Endothelial cell of umbilical vein (primary cell): ENCODE measurements around the gene RBP4. TPM values are rescaled to one million over a fixed set of nuclear protein-coding genes. Genes with fewer than 3 reads are reported as not detected.

ENCODE experiments used
- Bru-seq: library from RNA; stranded (reverse); fragments of 400-500 nt; gene quantifications from one replicate; lab custom pipeline; 2021; lab: Mats Ljungman, UMichigan
- BruChase-seq, 2 experiments: library from RNA; stranded (reverse); fragments of 400-500 nt; gene quantifications; one replicate each; lab custom pipeline; 2021; lab: Mats Ljungman, UMichigan
- BruUV-seq: library from RNA; stranded (reverse); fragments of 400-500 nt; replicated peaks from 2 replicates; lab custom pipeline; 2021; lab: Mats Ljungman, UMichigan
- CTCF ChIA-PET: fragments of 300-600, 350-600 bp; sonication (Branson Sonifier 250); formaldehyde crosslinking; loops from one replicate; lab custom pipeline; 2021; ENCODE audit warnings: antibody characterized with exemption, inconsistent platforms; lab: Charles Lee
- POLR2A ChIA-PET: fragments of 300-600, 350-600 bp; sonication (Branson Sonifier 250); formaldehyde crosslinking; loops from one replicate; lab custom pipeline; 2021; ENCODE audit warnings: antibody characterized with exemption, inconsistent platforms; lab: Charles Lee
- DNase-seq: peaks from one replicate; pipeline ENCODE4 v3.0.0-alpha.2; 2011; ENCODE audit warnings: low read depth, low spot score
- FAIRE-seq: peaks from 2 replicates; lab custom pipeline; 2011; peaks lifted over from hg19 to GRCh38; lab: Jason Lieb, UNC
- H2AFZ ChIP-seq: 2 replicates; pipeline ENCODE4 v1.6.0; 2012; ENCODE audit warnings: low read depth, low read length, control low read depth, inconsistent platforms
- H3K27ac ChIP-seq: 2 replicates; pipeline ENCODE4 v1.5.1; 2011; ENCODE audit warnings: low read depth, mild to moderate bottlenecking, control low read depth, low read length, moderate library complexity; ENCODE audit not compliant: insufficient read depth
- H3K27me3 ChIP-seq, 2 experiments: 2 replicates each; pipeline versions ENCODE4 v1.6.0 to v1.6.1; 2011; ENCODE audit warnings: low read length in 2 of 2, mixed read lengths in 1 of 2; ENCODE audit not compliant: control insufficient read depth in 2 of 2, insufficient read depth in 2 of 2
- H3K36me3 ChIP-seq, 2 experiments: 2 replicates in 1 of 2; 3 replicates in 1 of 2; pipeline ENCODE4 v1.5.1; 2011; ENCODE audit warnings: low read length in 2 of 2, mild to moderate bottlenecking in 1 of 2, moderate library complexity in 1 of 2; ENCODE audit not compliant: control insufficient read depth in 2 of 2, insufficient read depth in 2 of 2; ENCODE audit errors: extremely low read depth in 1 of 2
- H3K4me1 ChIP-seq: 3 replicates; pipeline ENCODE4 v1.5.1; 2011; ENCODE audit warnings: mild to moderate bottlenecking, low read length; ENCODE audit not compliant: control insufficient read depth, insufficient read depth; ENCODE audit errors: extremely low read depth
- H3K4me2 ChIP-seq: 2 replicates; pipeline ENCODE4 v1.6.1; 2011; ENCODE audit warnings: low read length, control low read depth, mixed read lengths; ENCODE audit not compliant: insufficient read depth
- H3K4me3 ChIP-seq, 3 experiments: fragments of 200-600 bp in 1 of 3; sonication (generic), shearing (Covaris generic) in 1 of 3; replicated peaks in 1 of 3; 2 replicates each; pipeline ENCODE4 v1.5.1; 2011 to 2016; ENCODE audit warnings: control low read depth in 3 of 3, low read length in 3 of 3, mild to moderate bottlenecking in 2 of 3, inconsistent platforms in 1 of 3, low read depth in 1 of 3, moderate library complexity in 1 of 3; ENCODE audit not compliant: insufficient read depth in 1 of 3
- H3K79me2 ChIP-seq: 2 replicates; pipeline ENCODE4 v1.6.0; 2012; ENCODE audit warnings: low read length, inconsistent platforms; ENCODE audit not compliant: control insufficient read depth, insufficient read depth
- H3K9ac ChIP-seq: replicated peaks from 2 replicates; pipeline ENCODE3; 2011; ENCODE audit warnings: low read length, control low read depth; ENCODE audit not compliant: insufficient read depth; ENCODE audit errors: extremely low read depth
- H3K9me1 ChIP-seq: replicated peaks from 3 replicates; pipeline ENCODE4 v1.6.0; 2011; ENCODE audit warnings: mild to moderate bottlenecking, low read length; ENCODE audit not compliant: control insufficient read depth, insufficient read depth; ENCODE audit errors: extremely low read depth
- H3K9me3 ChIP-seq: replicated peaks from 2 replicates; pipeline ENCODE4 v1.5.1; 2012; ENCODE audit warnings: low read length, inconsistent platforms; ENCODE audit not compliant: control insufficient read depth, insufficient read depth
- H4K20me1 ChIP-seq: replicated peaks from 2 replicates; pipeline ENCODE3; 2011; ENCODE audit warnings: mild to moderate bottlenecking, low read length; ENCODE audit not compliant: control insufficient read depth, insufficient read depth; ENCODE audit errors: extremely low read depth
- EZH2 ChIP-seq: IDR thresholded peaks from 2 replicates; pipeline ENCODE4 v1.6.1; 2012; ENCODE audit warnings: borderline replicate concordance, low read depth, mild to moderate bottlenecking, moderate library complexity, low read length, inconsistent platforms; ENCODE audit not compliant: severe bottlenecking
- FOS ChIP-seq: IDR thresholded peaks from 2 replicates; pipeline ENCODE4 v1.6.1; 2011; ENCODE audit warnings: mild to moderate bottlenecking, low read length, moderate library complexity, borderline replicate concordance; ENCODE audit not compliant: insufficient read depth
- GATA2 ChIP-seq: IDR thresholded peaks from 2 replicates; pipeline ENCODE4 v1.7.0; 2011; ENCODE audit warnings: low read depth, mild to moderate bottlenecking, moderate library complexity, mixed read lengths, low read length; ENCODE audit not compliant: insufficient read length, insufficient read depth
- JUN ChIP-seq: IDR thresholded peaks from 2 replicates; pipeline ENCODE4 v1.6.1; 2011; ENCODE audit warnings: borderline replicate concordance, low read depth; ENCODE audit not compliant: insufficient read length, insufficient read depth
- MAX ChIP-seq: IDR thresholded peaks from 2 replicates; pipeline ENCODE4 v1.6.1; 2011; ENCODE audit not compliant: insufficient read depth, insufficient read length
- MYC ChIP-seq: IDR thresholded peaks from one replicate; pipeline ENCODE4 v1.6.1; 2011; ENCODE audit warnings: mild to moderate bottlenecking, low read depth, low read length
- POLR2A ChIP-seq: IDR thresholded peaks from 2 replicates; pipeline ENCODE4 v1.6.1; 2012; ENCODE audit warnings: low read depth, mild to moderate bottlenecking, control low read depth, low read length
- dilution Hi-C: fragments of 300-500 bp; cut with MboI; formaldehyde crosslinking; loops from one replicate; pipeline ENCODE4 v1.15.0; 2019; ENCODE audit warnings: low sequenced_read_pairs; ENCODE audit not compliant: extremely low pct_ligation_motif_present
- intact Hi-C: fragments of 100-400 bp; cut with micrococcal nuclease; formaldehyde crosslinking; loops from one replicate; pipeline ENCODE4 v1.10.0; 2022
- long read RNA-seq: library from polyadenylated mRNA; stranded (forward); transcript quantifications from one replicate; pipeline ENCODE4 v2.0.0, GENCODE V29; 2021
- polyA minus RNA-seq, 3 experiments: library from RNA; depleted of rRNA, polyadenylated mRNA; stranded (reverse); fragments of >200 nt; gene quantifications; 1 replicate in 1 of 3; 2 replicates in 2 of 3; pipeline ENCODE4 v1.2.3, GENCODE V29; 2011
- polyA plus RNA-seq, 4 experiments: library from polyadenylated mRNA; depleted of rRNA in 3 of 4; stranded (reverse) in 3 of 4; unstranded in 1 of 4; fragments of >200 nt; gene quantifications; 2 replicates each; pipeline versions ENCODE4 v1.2.1 to v1.2.3, GENCODE V29; 2011 to 2012; ENCODE audit warnings: missing spikeins in 1 of 4
- total RNA-seq: library from RNA; stranded (reverse); gene quantifications from 2 replicates; pipeline ENCODE4 v1.2.3, GENCODE V29; 2021
- TF ChIP-seq, protein P1 (sequence below), 2 donors: IDR thresholded peaks; 1 replicate in 1 of 2; 2 replicates in 1 of 2; pipeline ENCODE4 v1.5.1; 2011; ENCODE audit warnings: low read length in 2 of 2, mild to moderate bottlenecking in 2 of 2, moderate library complexity in 2 of 2, control low read depth in 1 of 2, inconsistent platforms in 1 of 2, low read depth in 1 of 2; ENCODE audit not compliant: insufficient read depth in 1 of 2; ENCODE audit errors: extremely low read depth in 1 of 2

Gene RBP4
- not detected in 2 replicates for total RNA-seq
- polyA plus RNA-seq, result not detected in 2 replicates
- polyA plus RNA-seq (2011; cell fraction: cytosol; rRNA removed), result not detected in 2 replicates
- polyA plus RNA-seq (2011; cell fraction: nucleus; rRNA removed), result not detected in 2 replicates
- 3.5 and 5.9 TPM in 2 replicates for polyA plus RNA-seq (2012)
- polyA minus RNA-seq, result not detected in 2 replicates
- polyA minus RNA-seq (2011; cell fraction: cytosol; rRNA and poly(A)+ RNA removed), result not detected
- not detected in 2 replicates for polyA minus RNA-seq (2011; cell fraction: nucleus; rRNA and poly(A)+ RNA removed)
- Bru-seq, nascent RNA, result not detected
- BruChase-seq, experiment 1, labeled RNA remaining after a 6-hour chase, result not detected
- BruChase-seq, experiment 2, labeled RNA remaining after a 2-hour chase, result not detected
- long read RNA-seq, result 0 reads

GRCh38 chr10:93601146-93601773 lies at the start of gene RBP4:
Gene RBP4 (minus strand): TSS chr10:93601235. CDS start chr10:93601028, 207 bp downstream.
- no peaks in the 10 kb centered on the region for H3K9me3 ChIP-seq
- FAIRE-seq, result no peak
- H2AFZ ChIP-seq, result peak within 1 kb of the TSS; percentile 33
- no peaks in the 10 kb centered on the region for H3K79me2 ChIP-seq
- TF ChIP-seq, protein P1, sequence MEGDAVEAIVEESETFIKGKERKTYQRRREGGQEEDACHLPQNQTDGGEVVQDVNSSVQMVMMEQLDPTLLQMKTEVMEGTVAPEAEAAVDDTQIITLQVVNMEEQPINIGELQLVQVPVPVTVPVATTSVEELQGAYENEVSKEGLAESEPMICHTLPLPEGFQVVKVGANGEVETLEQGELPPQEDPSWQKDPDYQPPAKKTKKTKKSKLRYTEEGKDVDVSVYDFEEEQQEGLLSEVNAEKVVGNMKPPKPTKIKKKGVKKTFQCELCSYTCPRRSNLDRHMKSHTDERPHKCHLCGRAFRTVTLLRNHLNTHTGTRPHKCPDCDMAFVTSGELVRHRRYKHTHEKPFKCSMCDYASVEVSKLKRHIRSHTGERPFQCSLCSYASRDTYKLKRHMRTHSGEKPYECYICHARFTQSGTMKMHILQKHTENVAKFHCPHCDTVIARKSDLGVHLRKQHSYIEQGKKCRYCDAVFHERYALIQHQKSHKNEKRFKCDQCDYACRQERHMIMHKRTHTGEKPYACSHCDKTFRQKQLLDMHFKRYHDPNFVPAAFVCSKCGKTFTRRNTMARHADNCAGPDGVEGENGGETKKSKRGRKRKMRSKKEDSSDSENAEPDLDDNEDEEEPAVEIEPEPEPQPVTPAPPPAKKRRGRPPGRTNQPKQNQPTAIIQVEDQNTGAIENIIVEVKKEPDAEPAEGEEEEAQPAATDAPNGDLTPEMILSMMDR (IDR thresholded peaks at IDR 0.05; ENCODE audit: extremely low read depth in 1 of 2, insufficient read depth in 1 of 2, low read depth in 1 of 2, low read length in 2 of 2), result no peak
- no peak for TF ChIP-seq GATA2
- no peak for TF ChIP-seq MYC
- TF ChIP-seq EZH2, result peak; percentile 53
- TF ChIP-seq FOS, result no peak
- no peak for TF ChIP-seq POLR2A
- no peak for TF ChIP-seq MAX
- TF ChIP-seq JUN, result no peak
- no peaks in the 10 kb centered on the region for H4K20me1 ChIP-seq
- no peaks in the 10 kb centered on the region for H3K36me3 ChIP-seq
- no peaks in the 10 kb centered on the region for H3K4me1 ChIP-seq
- dilution Hi-C loops, result no loop called here
- H3K27me3 ChIP-seq, result peaks cover 28 to 52% of the 10 kb centered on the region in 2 experiments
- ChIA-PET POLR2A (no interaction called here), CTCF (no interaction called here)
- no peak within 1 kb of the TSS for H3K4me3 ChIP-seq
- BruUV-seq, result no TSS peak
- DNase-seq, result no peak
- H3K27ac ChIP-seq, result no peak within 1 kb of the TSS
- no peak within 1 kb of the TSS for H3K4me2 ChIP-seq
- H3K9me1 ChIP-seq, result no peaks in the 10 kb centered on the region
- H3K9ac ChIP-seq, result no peak within 1 kb of the TSS
- intact Hi-C loops, result no loop called here
